ENCODE measurements around the gene B3GLCT. TPM values are rescaled to one million over a fixed set of nuclear protein-coding genes. Genes with fewer than 3 reads are reported as not detected.

The B3GLCT gene
- total and polyA plus RNA-seq, 2 experiments from 2014 or later, result 14.9 to 18.3 TPM

- no peak overlapping the region for H3K27ac ChIP-seq
- H4K20me1 ChIP-seq (ENCODE audit: insufficient read depth), result no peaks in the 10 kb centered on the region
- no peak for DNase-seq
- no peaks in the 10 kb centered on the region for H3K27me3 ChIP-seq (replicated peaks; ENCODE audit: insufficient read depth)
- in situ Hi-C loops (cut with MboI), result loop anchor here (25.0 kb wide), 1 partner anchor 489 kb away; the partner anchor contains the start of gene RXFP2
- no peak overlapping the region for H3K4me3 ChIP-seq
- H3K36me3 ChIP-seq (ENCODE audit: low read depth), result no peaks in the 10 kb centered on the region; the same call in 1 of the 2 replicates
- H3K4me2 ChIP-seq (ENCODE audit: unreplicated experiment), result no peak overlapping the region
- H2AFZ ChIP-seq, result no peak overlapping the region
- H3K9ac ChIP-seq, result no peak overlapping the region
- no peaks in the 10 kb centered on the region for H3K79me2 ChIP-seq (ENCODE audit: insufficient read depth)
- TF ChIP-seq EZH2 (IDR thresholded peaks at IDR 0.05; ENCODE audit: insufficient read depth, poor library complexity, severe bottlenecking) (no peak), EZH2phosphoT487 (IDR thresholded peaks at IDR 0.05; ENCODE audit: insufficient read depth, low read depth) (no peak)
- H3K4me1 ChIP-seq (ENCODE audit: insufficient read depth), result no peaks in the 10 kb centered on the region
- WGBS, 2 experiments (ENCODE audit: low coverage in 1 of 2, low lambda C conversion rate in 2 of 2, missing lambda C conversion rate in 2 of 2), result 81 to 86% methylated on average over 3 of the region's 3 CpGs
- no peaks in the 10 kb centered on the region for H3F3A ChIP-seq (ENCODE audit: insufficient read depth)
- H3K9me3 ChIP-seq (ENCODE audit: low read depth), result no peaks in the 10 kb centered on the region
- H3K9me2 ChIP-seq (ENCODE audit: insufficient read depth), result no peaks in the 10 kb centered on the region
Observed at GRCh38 chr13:31248361-31248760, 48.6 kb downstream of the B3GLCT start.

- Histone ChIP-seq H3K9ac (no peak overlapping the region), H3K79me2 (ENCODE audit: insufficient read depth) (no peaks in the 10 kb centered on the region), H3F3A (ENCODE audit: insufficient read depth) (no peaks in the 10 kb centered on the region), H3K4me1 (ENCODE audit: insufficient read depth) (no peaks in the 10 kb centered on the region), H4K20me1 (ENCODE audit: insufficient read depth) (no peaks in the 10 kb centered on the region), H3K27ac (no peak overlapping the region), H2AFZ (no peak overlapping the region), H3K27me3 (replicated peaks; ENCODE audit: insufficient read depth) (no peaks in the 10 kb centered on the region), H3K4me3 (no peak overlapping the region), H3K36me3 (ENCODE audit: low read depth) (no peaks in the 10 kb centered on the region; the same call in 1 of the 2 replicates), H3K9me2 (ENCODE audit: insufficient read depth) (no peaks in the 10 kb centered on the region), H3K9me3 (ENCODE audit: low read depth) (no peaks in the 10 kb centered on the region), H3K4me2 (ENCODE audit: unreplicated experiment) (no peak overlapping the region)
- in situ Hi-C loops (cut with MboI), result loop anchor here (25.0 kb wide), 1 partner anchor 488 kb away; the partner anchor contains the start of gene RXFP2
- TF ChIP-seq EZH2phosphoT487 (IDR thresholded peaks at IDR 0.05; ENCODE audit: insufficient read depth, low read depth) (no peak), EZH2 (IDR thresholded peaks at IDR 0.05; ENCODE audit: insufficient read depth, poor library complexity, severe bottlenecking) (no peak)
- WGBS, 2 experiments (ENCODE audit: low coverage in 1 of 2, low lambda C conversion rate in 2 of 2, missing lambda C conversion rate in 2 of 2), result 76 to 78% methylated on average over 4 of the region's 4 CpGs
- no peak for DNase-seq
Observed at GRCh38 chr13:31248965-31249539, 49.3 kb downstream of the B3GLCT start.

- Histone ChIP-seq H3K9me2 (ENCODE audit: insufficient read depth) (no peaks in the 10 kb centered on the region), H3F3A (ENCODE audit: insufficient read depth) (no peaks in the 10 kb centered on the region), H4K20me1 (ENCODE audit: insufficient read depth) (no peaks in the 10 kb centered on the region), H3K36me3 (ENCODE audit: low read depth) (no peaks in the 10 kb centered on the region; the same call in 1 of the 2 replicates), H3K79me2 (ENCODE audit: insufficient read depth) (no peaks in the 10 kb centered on the region), H3K9me3 (ENCODE audit: low read depth) (no peaks in the 10 kb centered on the region), H3K9ac (no peak overlapping the region), H3K4me1 (ENCODE audit: insufficient read depth) (no peaks in the 10 kb centered on the region), H2AFZ (no peak overlapping the region), H3K27me3 (replicated peaks; ENCODE audit: insufficient read depth) (no peaks in the 10 kb centered on the region), H3K4me2 (ENCODE audit: unreplicated experiment) (no peak overlapping the region), H3K27ac (no peak overlapping the region), H3K4me3 (no peak overlapping the region)
- no peak for DNase-seq
- WGBS, 2 experiments (ENCODE audit: low coverage in 1 of 2, low lambda C conversion rate in 2 of 2, missing lambda C conversion rate in 2 of 2), result 90 to 92% methylated on average over 7 of the region's 7 CpGs
- in situ Hi-C loops (cut with MboI), result no loop called here
- TF ChIP-seq EZH2phosphoT487 (IDR thresholded peaks at IDR 0.05; ENCODE audit: insufficient read depth, low read depth), result no peak
- no peak for TF ChIP-seq EZH2 (IDR thresholded peaks at IDR 0.05; ENCODE audit: insufficient read depth, poor library complexity, severe bottlenecking)
Observed at GRCh38 chr13:31250435-31250834, 50.7 kb downstream of the B3GLCT start.

GRCh38 chr13:31261241-31261640 is 61.5 kb downstream of the B3GLCT start:
- TF ChIP-seq EZH2 (IDR thresholded peaks at IDR 0.05; ENCODE audit: insufficient read depth, poor library complexity, severe bottlenecking) (no peak), EZH2phosphoT487 (IDR thresholded peaks at IDR 0.05; ENCODE audit: insufficient read depth, low read depth) (no peak)
- Histone ChIP-seq H3K79me2 (ENCODE audit: insufficient read depth) (no peaks in the 10 kb centered on the region), H3K27me3 (replicated peaks; ENCODE audit: insufficient read depth) (no peaks in the 10 kb centered on the region), H4K20me1 (ENCODE audit: insufficient read depth) (no peaks in the 10 kb centered on the region), H3K4me1 (ENCODE audit: insufficient read depth) (no peaks in the 10 kb centered on the region), H3K9me2 (ENCODE audit: insufficient read depth) (no peaks in the 10 kb centered on the region), H3K36me3 (ENCODE audit: low read depth) (0 out of 2 replicates have a peak, but pooled peaks cover 6% of the 10 kb centered on the region), H3K9me3 (ENCODE audit: low read depth) (peaks cover 4% of the 10 kb centered on the region), H3F3A (ENCODE audit: insufficient read depth) (no peaks in the 10 kb centered on the region), H2AFZ (no peak overlapping the region), H3K4me3 (no peak overlapping the region), H3K9ac (no peak overlapping the region), H3K27ac (no peak overlapping the region), H3K4me2 (ENCODE audit: unreplicated experiment) (no peak overlapping the region)
- in situ Hi-C loops (cut with MboI), result no loop called here
- WGBS, 2 experiments (ENCODE audit: low coverage in 1 of 2, low lambda C conversion rate in 2 of 2, missing lambda C conversion rate in 2 of 2), result 95 to 100% methylated on average over 2 of the region's 2 CpGs
- no peak for DNase-seq

Data from GM23248 (cell line).